ENCODE results near the gene KCNMB3.

DNA sequence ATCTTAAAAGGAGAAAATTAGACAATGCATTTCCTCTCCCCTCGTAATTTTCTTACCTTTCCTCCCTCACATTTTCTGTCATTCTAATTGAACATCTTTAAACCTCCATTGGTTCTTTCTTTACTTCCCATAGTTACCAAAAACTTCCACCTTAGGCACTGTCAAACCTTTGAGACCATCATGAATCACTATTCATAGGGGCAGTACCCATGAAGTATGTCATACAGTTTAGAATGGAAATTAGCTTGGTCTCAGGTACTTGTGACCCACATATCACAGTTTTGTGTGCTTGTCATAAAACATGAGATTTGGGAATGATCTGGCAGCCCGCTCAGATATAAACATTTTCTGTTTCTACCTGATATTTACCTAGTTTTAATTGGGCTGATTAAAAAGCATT, 50.1 kb downstream of the KCNMB3 start:
- TF ChIP-seq, protein P1, sequence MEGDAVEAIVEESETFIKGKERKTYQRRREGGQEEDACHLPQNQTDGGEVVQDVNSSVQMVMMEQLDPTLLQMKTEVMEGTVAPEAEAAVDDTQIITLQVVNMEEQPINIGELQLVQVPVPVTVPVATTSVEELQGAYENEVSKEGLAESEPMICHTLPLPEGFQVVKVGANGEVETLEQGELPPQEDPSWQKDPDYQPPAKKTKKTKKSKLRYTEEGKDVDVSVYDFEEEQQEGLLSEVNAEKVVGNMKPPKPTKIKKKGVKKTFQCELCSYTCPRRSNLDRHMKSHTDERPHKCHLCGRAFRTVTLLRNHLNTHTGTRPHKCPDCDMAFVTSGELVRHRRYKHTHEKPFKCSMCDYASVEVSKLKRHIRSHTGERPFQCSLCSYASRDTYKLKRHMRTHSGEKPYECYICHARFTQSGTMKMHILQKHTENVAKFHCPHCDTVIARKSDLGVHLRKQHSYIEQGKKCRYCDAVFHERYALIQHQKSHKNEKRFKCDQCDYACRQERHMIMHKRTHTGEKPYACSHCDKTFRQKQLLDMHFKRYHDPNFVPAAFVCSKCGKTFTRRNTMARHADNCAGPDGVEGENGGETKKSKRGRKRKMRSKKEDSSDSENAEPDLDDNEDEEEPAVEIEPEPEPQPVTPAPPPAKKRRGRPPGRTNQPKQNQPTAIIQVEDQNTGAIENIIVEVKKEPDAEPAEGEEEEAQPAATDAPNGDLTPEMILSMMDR (IDR thresholded peaks at IDR 0.05; ENCODE audit: low read length): no peak
- no peak for TF ChIP-seq EZH2 (IDR thresholded peaks at IDR 0.05; ENCODE audit: borderline replicate concordance, low read length)
